Activated CD4-positive, alpha-beta T cell treated with anti-CD3 and anti-CD28 coated beads, Interleukin-2, Interleukin-4, amounts not matched to agents 100 ng/mL and 50 ng/mL, durations not matched to agents 16 hours and 8 hours (primary cell): ENCODE data around the gene CRYBG3.
"Not testable (repeated sequence)": the region's sequence is repeated elsewhere in the genome, so short reads cannot be mapped to it uniquely, and the experiment has no call there.

Experiments used
- DNase-seq: peaks from one replicate; pipeline ENCODE4 v3.0.0-alpha.2; 2020; ENCODE audit warnings: low spot score

CRYBG3 gene

DNA sequence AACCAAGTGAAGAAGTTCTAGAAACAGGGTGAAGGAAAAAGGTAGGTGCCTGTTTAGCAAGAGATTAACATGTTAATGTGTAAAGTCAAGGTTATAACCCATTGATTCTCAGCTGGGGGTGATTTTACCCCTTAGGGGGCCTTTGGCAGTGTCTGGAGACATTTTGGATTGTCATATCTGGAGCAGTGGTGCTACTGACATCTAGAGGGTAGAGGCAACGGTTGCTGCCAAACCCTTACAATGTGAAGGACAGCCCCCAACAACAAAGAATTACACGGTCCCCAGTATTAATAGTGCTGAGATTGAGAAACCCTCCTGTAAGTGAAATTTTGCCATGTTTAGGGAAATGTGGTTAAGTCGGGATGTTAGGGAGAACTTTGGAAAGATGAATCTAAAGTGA, 74.7 kb downstream of the CRYBG3 start:
- DNase-seq, result no peak

DNA sequence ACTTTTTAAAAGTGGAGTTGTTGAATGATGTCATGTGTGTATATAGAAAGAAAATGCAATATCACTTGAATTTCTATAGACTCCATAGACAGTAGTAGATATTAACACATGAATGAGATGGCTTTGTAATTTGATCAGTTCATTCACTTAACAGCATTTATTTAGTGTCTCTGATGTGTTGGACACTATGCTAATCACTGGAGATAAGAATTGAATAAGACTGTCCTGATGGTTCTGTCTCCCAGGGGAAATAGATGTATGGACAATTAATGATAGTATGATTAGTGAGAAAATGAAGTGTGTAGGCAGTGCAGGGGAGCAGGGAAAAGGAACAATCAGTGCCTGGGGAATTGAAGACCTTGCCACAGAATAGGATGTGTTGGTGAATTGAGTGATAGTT, 77.5 kb downstream of the CRYBG3 start:
- DNase-seq, result no peak

DNA sequence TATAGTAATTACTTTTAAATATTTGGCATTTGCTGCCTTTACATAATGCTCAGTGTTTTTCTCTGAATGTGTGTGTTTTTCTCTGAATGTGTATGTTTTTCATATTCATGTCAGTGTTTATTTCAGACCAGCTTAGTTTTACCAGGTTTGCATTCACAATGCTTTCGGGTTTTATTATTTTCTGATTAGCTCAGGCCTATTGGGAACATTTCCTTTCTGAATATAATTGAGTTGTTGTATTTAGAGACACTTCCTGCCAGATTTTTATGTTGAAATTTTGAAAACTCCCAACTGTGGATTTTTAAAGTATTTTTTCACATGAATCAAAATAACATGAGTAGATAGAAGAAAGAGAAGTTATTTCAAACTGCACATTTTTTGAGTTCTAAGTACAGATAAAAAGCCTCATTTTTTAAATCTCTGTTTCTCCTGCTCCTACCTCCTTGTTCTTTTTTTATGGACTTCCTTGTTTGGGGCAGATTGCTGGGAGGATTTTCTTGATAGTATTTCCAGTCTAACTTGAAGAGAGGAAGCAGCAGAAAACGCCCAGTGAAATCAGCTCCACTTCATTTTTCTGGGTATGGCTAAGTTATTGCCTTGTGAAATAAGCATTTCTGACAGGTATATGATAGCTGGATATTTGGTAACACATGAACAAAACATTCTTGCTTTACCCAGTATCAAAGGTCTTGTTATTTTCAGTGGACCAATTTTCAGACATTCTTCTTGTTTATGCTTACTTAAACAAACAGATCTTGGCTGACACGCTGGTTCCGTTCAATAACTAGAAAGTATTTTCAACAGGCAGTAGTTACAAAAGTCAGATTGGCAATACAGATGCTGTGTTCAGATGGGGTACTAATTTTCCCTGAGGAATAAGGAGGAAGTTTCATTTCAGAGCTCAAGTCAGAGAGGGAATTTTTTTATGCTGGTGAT, 79.8 kb downstream of the CRYBG3 start:
- DNase-seq, result no peak

DNA sequence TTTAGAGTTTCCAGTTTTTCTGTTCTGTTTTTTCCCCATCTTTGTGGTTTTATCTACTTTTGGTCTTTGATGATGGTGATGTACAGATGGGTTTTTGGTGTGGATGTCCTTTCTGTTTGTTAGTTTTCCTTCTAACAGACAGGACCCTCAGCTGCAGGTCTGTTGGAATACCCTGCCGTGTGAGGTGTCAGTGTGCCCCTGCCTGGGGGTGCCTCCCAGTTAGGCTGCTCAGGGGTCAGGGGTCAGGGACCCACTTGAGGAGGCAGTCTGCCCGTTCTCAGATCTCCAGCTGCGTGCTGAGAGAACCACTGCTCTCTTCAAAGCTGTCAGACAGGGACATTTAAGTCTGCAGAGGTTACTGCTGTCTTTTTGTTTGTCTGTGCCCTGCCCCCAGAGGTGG, 88.0 kb downstream of the CRYBG3 start:
- DNase-seq, result not testable (repeated sequence)

DNA sequence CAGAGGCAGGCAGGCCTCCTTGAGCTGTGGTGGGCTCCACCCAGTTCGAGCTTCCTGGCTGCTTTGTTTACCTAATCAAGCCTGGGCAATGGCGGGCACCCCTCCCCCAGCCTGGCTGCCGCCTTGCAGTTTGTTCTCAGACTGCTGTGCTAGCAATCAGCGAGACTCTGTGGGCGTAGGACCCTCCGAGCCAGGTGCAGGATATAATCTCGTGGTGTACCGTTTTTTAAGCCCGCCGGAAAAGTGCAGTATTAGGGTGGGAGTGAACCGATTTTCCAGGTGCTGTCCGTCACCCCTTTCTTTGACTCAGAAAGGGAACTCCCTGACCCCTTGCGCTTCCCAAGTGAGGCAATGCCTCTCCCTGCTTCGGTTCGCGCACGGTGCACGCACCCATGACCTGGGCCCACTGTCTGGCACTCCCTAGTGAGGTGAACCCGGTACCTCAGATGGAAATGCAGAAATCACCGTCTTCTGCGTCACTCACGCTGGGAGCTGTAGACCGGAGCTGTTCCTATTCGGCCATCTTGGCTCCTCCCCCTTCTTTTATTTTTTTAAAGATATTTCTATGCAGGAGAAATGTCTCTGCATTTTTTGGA, 88.5 kb downstream of the CRYBG3 start:
- not testable (repeated sequence) for DNase-seq

DNA sequence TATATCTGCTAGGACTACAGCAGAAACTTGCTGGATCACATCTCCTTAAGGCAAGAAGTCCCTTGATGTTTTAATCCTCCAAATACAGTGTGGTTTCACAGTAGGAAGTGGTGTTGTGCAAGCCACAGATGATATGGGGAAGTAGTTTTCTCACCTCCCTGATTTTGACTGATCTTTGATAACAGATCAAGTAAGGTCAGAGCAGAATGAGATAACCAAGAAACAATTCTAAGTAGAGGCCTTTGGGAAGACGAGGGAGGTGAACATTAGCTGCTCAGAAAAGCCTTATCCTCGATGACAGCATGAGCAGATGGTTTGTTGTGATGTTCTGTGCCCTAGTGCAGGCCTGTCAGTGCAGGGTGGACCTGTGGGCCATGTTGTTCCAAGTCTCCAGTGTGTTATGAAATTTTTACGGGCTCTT, 89.1 kb downstream of the CRYBG3 start:
- peak; percentile 15 for DNase-seq

DNA sequence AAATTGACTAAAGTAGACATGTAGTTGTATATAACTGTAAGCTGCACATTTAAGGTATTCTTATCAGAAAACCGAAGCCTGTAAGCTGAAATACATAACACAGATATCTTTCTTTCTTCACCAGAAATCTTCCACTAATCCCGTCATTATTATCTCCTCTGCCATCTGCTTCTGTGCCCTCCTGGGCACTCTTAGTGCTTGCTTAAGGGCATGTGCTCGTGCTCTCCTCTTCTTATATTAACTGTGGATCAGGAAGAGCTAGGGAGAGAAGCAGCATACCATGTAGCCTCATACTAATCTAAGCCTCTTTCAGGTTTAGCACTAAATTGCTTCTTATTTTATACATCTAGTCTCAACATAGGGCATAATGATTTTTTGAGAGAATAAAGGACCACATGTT, 89.6 kb downstream of the CRYBG3 start:
- DNase-seq, result no peak

DNA sequence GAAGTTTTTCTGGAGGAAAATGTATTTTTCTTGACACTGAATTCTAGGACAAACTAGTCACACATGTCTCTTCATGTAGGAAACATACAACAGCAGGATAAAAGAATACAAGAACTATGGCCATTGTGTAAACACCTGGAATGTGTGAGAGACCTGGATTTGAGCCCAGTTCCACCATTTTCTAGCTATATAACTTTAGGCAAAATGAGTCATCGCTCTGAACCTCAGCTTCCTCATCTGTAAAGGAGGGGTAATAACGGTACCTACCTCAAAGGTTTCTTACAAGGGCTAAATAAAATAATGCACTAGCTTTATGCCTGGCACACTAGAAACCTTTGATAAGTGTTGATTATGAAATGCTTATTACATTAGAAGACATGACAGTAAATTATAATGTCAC, 92.6 kb downstream of the CRYBG3 start:
- DNase-seq, result no peak

DNA sequence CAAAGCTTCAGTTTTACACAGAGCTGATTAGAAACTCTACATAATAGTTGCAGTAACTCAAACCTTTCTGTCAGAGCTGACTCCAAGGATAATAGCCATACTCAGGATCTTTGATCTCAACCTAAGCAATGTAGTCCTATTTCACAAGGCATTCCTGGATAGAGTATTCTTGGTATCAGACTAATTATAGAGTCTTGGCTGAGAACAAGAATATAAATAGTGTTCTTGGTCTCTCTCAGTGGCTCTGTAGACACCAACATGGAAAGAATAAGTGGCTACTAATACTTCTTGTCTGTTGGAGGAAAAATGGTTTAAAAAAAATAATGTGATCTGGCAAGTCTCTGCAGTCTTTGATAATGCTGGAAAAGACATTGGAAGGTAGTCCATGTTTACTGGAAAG, 94.8 kb downstream of the CRYBG3 start:
- no peak for DNase-seq

DNA sequence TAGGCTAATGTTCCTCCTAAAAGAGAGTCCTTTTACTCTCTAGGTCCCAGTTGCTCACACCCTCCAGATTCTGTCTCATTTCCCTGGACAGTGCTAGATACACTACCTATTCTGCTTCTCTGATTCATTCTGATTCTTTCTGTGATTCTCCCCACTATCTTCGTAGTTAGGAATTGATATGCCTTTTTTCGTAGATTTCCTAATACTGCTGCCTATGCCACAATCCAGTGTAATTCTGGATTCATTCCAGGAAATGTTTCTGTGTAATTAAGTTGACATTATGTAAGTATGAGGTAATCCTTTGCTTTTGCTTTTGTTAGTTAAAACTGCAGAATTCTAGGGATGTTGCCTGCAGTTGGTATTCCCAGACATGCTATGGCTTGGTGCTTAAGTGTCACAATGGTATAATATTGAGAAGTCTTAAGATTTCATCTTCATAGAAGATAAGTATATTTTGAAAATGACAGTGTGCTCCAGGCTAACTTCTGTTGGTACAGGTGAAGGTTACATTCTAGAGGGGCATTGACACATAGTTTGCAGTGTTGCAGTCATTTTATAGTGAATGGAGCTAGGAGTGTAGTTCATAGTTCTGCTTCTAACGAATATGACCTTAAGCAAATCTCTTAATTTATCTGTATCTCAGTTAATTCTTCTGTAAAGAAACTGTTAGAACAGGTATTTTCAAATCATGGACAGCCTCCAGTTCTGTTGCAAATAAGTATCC, 96.2 kb downstream of the CRYBG3 start:
- DNase-seq, result no peak

DNA sequence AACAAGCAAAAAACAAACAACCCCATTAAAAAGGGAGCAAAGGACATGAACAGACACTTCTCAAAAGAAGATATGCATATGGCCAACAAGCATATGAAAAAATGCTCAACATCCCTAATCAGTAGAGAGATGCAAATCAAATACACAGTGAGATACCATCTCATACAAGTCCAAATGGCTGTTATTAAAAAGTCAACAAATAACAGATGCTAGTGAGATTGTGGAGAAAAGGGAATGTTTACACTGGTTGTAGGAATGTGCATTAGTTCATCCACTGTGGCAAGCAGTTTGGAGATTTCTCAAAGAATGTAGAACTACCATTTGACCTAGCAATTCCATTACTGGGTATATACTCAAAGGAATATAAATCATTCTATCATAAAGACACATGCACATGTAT, 105.9 kb downstream of the CRYBG3 start:
- no peak for DNase-seq

DNA sequence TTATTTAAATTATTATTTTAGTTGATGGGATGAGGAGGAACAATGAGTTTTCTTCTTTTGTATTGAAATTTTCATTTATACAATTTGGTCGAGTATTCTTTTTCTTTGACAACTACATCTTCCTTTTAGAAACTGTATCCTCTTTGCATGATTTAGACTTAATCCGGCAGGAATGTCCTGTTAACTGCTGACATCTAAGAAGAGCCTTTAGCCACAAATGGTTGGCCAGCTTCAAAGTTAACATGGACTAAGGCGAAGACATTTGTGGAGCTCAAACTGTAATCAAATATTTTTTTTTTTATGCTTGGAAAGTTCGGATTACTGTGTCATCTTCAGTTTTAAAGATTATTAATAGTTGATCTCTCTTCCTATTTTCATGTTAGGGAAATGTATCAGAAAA, 107.2 kb downstream of the CRYBG3 start:
- DNase-seq, result no peak

DNA sequence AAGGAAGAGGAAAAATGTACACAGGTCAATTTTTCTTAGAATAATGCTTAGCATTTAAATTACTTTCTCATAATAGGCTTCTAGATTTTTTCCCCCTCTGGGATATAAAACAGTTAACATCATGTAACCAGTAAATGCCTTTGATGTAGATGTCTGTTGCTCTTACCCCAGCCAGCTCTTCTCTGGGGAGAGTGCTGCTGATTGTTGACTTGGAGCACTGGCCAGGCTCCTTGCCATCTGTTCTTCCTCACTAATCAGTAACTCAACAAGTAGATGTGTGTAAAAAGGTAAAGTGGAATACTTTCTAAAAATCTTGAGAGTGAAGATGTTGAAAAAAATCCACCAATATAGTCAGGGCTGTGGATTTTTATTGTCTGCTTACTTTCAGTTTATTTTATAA, 108.2 kb downstream of the CRYBG3 start:
- DNase-seq, result no peak

DNA sequence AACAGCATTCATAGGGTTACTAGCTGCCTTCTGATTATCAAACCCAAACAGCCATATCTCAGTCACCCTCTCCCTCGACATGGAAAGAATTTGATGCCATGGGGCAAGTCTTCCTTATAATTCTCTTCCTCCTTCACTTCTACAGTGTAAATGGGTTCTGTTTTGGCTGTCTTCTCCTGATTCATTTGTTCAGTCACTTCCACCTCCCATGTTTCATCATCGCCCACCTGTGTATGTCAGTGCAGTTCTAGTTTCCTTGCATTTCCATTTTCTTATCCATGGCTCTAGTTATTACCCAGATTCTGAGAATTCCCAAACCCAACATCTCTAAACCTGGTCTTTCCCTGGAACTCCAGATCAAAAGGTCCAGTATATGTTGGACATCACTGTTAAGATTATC, 109.4 kb downstream of the CRYBG3 start:
- no peak for DNase-seq

DNA sequence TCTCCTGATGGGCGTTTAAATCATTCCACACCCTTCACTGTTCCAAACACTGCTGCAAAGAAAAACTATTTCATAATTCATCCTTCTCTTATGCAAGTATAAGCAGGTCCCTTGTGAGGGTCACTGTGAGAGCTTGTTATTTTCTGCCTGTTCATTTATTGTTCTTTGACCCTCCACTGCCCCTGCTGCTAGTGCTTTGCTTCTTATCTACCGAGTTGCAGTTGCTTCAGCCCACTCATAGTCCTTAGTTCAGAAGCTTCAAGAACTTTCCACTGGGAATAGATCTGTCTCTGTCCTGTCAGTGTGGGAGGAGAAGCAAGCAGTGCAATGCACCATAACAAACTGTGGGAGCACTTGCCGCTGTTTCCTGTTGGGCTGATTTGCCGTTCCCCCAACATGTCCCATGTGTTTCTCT, 110.6 kb downstream of the CRYBG3 start:
- DNase-seq, result no peak

DNA sequence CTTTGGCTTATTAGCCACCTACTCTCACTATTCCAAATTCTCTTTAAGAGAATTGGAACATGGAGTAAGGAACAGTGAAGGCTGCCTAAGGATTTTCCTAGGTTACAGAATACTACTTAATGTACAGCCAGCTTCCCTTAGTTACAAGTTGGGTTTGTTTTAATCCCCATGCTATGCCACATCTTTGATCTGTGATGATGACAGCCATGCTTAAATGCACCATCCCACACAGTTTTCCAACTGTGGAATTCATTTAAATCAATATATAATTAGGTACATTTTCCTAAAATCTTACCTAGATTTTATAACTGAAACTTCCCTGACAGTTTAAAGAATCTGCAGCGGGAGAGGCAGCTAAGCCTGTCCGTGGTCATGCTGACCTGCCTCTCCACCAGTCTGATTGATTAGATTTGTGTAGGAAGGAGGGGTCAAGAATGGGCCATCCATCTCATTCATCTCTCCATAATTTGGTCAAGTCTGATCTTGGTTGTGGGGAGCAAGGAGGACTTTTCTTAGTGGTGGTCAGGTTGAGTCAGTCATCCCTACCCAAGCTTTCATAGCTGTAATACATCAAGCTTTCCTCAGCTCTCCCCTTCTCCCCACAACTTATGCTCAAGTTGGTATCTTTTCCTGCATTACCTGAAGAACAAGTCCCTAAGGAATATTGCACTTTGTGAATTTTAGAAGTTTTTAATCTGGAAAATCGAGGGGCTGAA, 113.3 kb downstream of the CRYBG3 start:
- no peak for DNase-seq

DNA sequence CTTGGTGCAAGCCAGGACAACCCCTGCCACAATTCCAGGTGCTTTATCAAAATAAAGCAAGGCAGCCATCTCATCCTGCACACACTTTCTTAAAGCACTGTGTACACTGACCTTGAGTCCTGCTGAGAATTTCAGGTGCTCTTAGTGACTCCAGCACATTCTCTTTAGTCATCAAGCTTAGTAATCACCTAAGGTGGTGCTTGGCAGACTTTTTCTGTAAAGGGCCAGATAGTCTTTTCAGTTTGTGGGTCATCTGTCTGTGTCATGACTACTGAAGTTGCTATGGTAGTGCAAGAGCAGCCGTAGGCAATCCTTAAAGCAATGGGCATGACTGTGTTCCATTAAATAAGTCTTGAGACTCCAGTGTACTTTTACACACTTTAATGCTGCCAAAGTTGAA, 114.0 kb downstream of the CRYBG3 start:
- no peak for DNase-seq

DNA sequence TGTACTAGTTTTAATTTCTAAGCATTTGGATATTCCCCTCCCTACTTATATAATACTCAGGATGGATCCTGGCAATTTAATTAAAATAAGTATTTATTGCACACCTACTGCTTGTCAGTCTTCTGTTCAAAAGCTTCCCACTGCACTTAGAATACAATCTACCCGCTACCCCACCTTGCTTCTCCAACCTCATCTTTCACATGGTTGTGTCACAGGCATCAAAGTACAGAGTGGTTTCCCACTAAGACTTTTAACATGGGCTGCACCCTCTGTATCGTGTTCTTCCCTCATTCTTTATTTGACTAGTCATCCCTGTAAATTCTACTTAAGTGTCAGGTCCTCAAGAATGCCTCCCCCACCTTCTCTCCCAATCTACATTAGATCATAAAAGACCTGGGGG, 115.4 kb downstream of the CRYBG3 start:
- no peak for DNase-seq

DNA sequence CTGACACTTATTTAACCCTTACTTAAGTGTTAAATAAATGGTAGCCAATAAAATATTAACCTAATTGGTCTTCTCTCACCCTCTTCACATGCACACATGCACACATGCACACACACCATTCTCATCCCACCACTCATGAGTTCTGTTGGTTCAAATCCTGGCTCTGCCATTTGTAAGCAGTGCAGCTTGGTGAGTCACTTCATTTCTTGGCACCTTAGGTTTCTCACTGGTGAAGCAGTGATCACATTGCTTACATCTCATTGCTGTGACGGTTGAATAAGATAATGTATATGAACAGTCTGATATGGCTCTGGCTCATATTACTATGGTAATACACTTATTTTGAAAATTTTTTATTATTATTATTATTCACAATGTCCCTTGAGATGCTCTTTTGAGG, 116.6 kb downstream of the CRYBG3 start:
- no peak for DNase-seq

DNA sequence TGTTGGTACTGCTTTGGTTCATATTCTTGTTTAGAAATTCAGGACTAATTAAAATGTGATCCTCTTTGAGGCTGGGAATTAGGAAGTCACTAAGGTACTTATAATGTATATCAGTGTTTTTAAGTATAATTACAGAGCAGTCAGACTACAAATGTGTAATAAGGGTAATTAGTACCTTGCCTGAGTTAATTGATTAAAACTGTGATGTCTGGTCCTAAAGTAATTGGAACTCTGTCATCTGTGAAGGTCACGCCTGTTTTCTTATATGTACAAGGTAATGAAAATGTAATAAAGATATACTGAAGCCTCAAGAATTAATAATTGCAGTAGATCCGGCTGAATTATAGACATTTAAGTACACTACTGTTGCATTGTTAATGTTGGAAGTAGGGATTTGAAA, 117.6 kb downstream of the CRYBG3 start:
- no peak for DNase-seq

DNA sequence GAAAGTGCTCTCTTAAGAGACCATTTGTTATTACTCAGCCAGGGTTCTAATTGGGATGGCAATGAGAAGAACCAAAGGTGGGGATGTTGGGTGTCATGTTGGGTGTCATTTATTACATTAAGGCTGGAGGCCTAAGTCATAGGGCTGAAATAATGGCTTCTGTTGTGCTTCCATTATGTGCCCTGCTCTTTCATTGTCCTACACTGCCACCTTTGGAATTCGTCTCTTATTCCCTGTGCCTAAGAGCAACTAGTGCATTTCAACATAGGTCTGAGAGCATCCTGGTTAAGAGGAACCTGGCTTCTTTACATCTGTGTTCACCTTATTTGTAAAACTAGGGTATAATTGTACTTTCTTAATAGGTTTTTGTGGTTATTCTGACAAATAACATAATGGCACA, 118.2 kb downstream of the CRYBG3 start:
- no peak for DNase-seq

DNA sequence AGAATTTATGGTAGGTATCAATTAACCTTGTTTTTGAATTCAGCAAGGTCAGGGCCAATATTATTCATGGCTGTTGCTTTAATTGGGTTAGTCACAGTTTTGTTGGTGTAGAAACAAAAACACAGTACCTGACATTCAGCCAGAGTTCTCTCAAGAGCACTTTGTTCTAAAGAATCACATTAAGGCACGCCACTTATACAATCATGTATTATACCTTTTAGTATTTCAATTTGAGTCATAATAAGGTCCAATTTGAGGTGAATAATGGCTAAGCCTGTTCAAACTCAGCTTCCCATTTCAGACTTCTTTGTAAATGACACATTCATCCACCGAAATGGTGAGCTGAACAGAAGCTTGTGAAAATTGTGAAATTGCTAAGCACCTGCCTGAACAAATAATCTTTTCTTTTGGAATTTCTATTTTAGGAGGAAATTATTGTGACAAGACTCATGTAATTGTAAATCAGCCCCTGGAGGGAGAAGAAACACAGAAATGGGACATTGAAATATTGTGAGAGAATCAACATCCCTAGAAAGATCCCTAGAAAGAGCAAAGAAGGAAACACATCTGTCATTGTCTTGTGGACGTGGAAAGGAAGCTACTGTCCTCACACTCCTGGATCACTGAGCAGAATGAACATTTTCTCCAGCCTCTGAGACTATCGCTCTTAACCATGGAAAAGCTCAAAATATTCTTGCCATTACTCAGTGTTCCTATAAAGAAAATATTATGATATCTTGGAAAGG, 121.2 kb downstream of the CRYBG3 start:
- peak; percentile 56 for DNase-seq
